SK-N-MC (cell line): ENCODE data around the gene NRROS.

ENCODE experiments used
- DNase-seq: peaks from one replicate; pipeline ENCODE4 v3.0.0-alpha.2; 2011; ENCODE audit warnings: low read depth, low spot score
- H3K27ac ChIP-seq: fragments of 200-600 bp; sonication (generic); 2 replicates; pipeline ENCODE4 v1.5.1; 2016; ENCODE audit warnings: mixed run types
- H3K36me3 ChIP-seq: fragments of 200-600 bp; sonication (generic); 2 replicates; pipeline ENCODE4 v1.6.1; 2017; ENCODE audit warnings: antibody characterized with exemption, low read length, mixed read lengths; ENCODE audit not compliant: insufficient read depth
- H3K4me3 ChIP-seq: fragments of 200-600 bp; sonication (generic); 2 replicates; pipeline ENCODE4 v1.5.1; 2016
- H3K9ac ChIP-seq: fragments of 200-600 bp; sonication (generic); 2 replicates; pipeline ENCODE4 v1.8.0; 2017; ENCODE audit warnings: mixed run types, mixed read lengths; ENCODE audit not compliant: insufficient read length
- H3K9me3 ChIP-seq: fragments of 200-600 bp; sonication (generic); 2 replicates; pipeline ENCODE4 v1.6.1; 2017; ENCODE audit warnings: low read depth, mild to moderate bottlenecking, antibody characterized with exemption, low read length, moderate library complexity, mixed read lengths
- EZH2 ChIP-seq: fragments of 200-600 bp; sonication (generic); IDR thresholded peaks from one replicate; pipeline ENCODE4 v1.6.1; 2017; ENCODE audit warnings: antibody characterized with exemption
- FOXP2 ChIP-seq: optimal IDR thresholded peaks from 2 replicates; pipeline ENCODE3; 2011; ENCODE audit warnings: mild to moderate bottlenecking, moderate library complexity; ENCODE audit not compliant: insufficient read depth; ENCODE audit errors: extremely low read length, control extremely low read depth
- POLR2AphosphoS5 ChIP-seq: IDR thresholded peaks from 2 replicates; pipeline ENCODE4 v1.6.1; 2012; ENCODE audit warnings: mild to moderate bottlenecking, low read depth, low read length, borderline replicate concordance

The NRROS gene

GRCh38 chr3:196667056-196667825, 27.7 kb downstream of the NRROS start:
- Histone ChIP-seq H3K36me3 (no peaks in the 10 kb centered on the region), H3K27ac (no peak overlapping the region), H3K4me3 (no peak overlapping the region), H3K9me3 (no peaks in the 10 kb centered on the region), H3K9ac (no peak overlapping the region)
- no peak for DNase-seq
- TF ChIP-seq POLR2AphosphoS5, result no peak

GRCh38 chr3:196670339-196670738, 30.8 kb downstream of the NRROS start:
- H3K9ac ChIP-seq, result no peak overlapping the region
- H3K27ac ChIP-seq, result no peak overlapping the region
- H3K9me3 ChIP-seq, result no peaks in the 10 kb centered on the region
- no peak for DNase-seq
- no peak for TF ChIP-seq EZH2
- TF ChIP-seq FOXP2, result no peak
- no peak for TF ChIP-seq POLR2AphosphoS5
- H3K4me3 ChIP-seq, result no peak overlapping the region
- H3K36me3 ChIP-seq, result no peaks in the 10 kb centered on the region

GRCh38 chr3:196673632-196674031, 34.1 kb downstream of the NRROS start:
- no peak overlapping the region for H3K4me3 ChIP-seq
- DNase-seq, result no peak
- H3K9me3 ChIP-seq, result no peaks in the 10 kb centered on the region
- no peaks in the 10 kb centered on the region for H3K36me3 ChIP-seq
- no peak overlapping the region for H3K27ac ChIP-seq
- no peak for TF ChIP-seq FOXP2
- TF ChIP-seq POLR2AphosphoS5, result no peak
- TF ChIP-seq EZH2, result no peak
- no peak overlapping the region for H3K9ac ChIP-seq

- Histone ChIP-seq H3K4me3 (no peak overlapping the region), H3K9ac (no peak overlapping the region), H3K36me3 (no peaks in the 10 kb centered on the region), H3K27ac (no peak overlapping the region), H3K9me3 (no peaks in the 10 kb centered on the region)
- DNase-seq, result no peak
- TF ChIP-seq EZH2, result no peak
Measured at GRCh38 chr3:196677353-196677752, 37.9 kb downstream of the NRROS start.

GRCh38 chr3:196677931-196678330, 38.4 kb downstream of the NRROS start:
- Histone ChIP-seq H3K27ac (no peak overlapping the region), H3K9me3 (no peaks in the 10 kb centered on the region), H3K9ac (no peak overlapping the region), H3K4me3 (no peak overlapping the region), H3K36me3 (no peaks in the 10 kb centered on the region)
- TF ChIP-seq POLR2AphosphoS5 (no peak), EZH2 (no peak), FOXP2 (no peak)
- DNase-seq, result no peak

GRCh38 chr3:196684548-196685407, 45.3 kb downstream of the NRROS start:
- Histone ChIP-seq H3K4me3 (peak overlapping the region; percentile 6), H3K9me3 (no peaks in the 10 kb centered on the region), H3K9ac (no peak overlapping the region), H3K27ac (no peak overlapping the region), H3K36me3 (no peaks in the 10 kb centered on the region)
- TF ChIP-seq EZH2, result no peak
- no peak for TF ChIP-seq FOXP2
- TF ChIP-seq POLR2AphosphoS5, result no peak
- DNase-seq, result peak; percentile 18

- TF ChIP-seq EZH2, result no peak
- TF ChIP-seq POLR2AphosphoS5, result no peak
- no peak for TF ChIP-seq FOXP2
- no peaks in the 10 kb centered on the region for H3K9me3 ChIP-seq
- no peak overlapping the region for H3K9ac ChIP-seq
- DNase-seq, result no peak
- no peaks in the 10 kb centered on the region for H3K36me3 ChIP-seq
- H3K27ac ChIP-seq, result no peak overlapping the region
- H3K4me3 ChIP-seq, result no peak overlapping the region
Measured at GRCh38 chr3:196686436-196686835, 46.9 kb downstream of the NRROS start.

GRCh38 chr3:196688349-196688748, 48.9 kb downstream of the NRROS start:
- H3K9me3 ChIP-seq, result no peaks in the 10 kb centered on the region
- H3K27ac ChIP-seq, result peak overlapping the region; percentile 67; the same call in 1 of the 2 replicates
- no peak for TF ChIP-seq FOXP2
- no peak for TF ChIP-seq POLR2AphosphoS5
- TF ChIP-seq EZH2, result no peak
- no peaks in the 10 kb centered on the region for H3K36me3 ChIP-seq
- H3K4me3 ChIP-seq, result peak overlapping the region; percentile 69
- peak overlapping the region; percentile 3 for H3K9ac ChIP-seq
- peak; percentile 72 for DNase-seq
